GM12878 (cell line): Measurements from ENCODE around the gene ARHGEF18.

ENCODE experiments used
- CHD1 ChIP-seq: IDR thresholded peaks from 2 replicates; pipeline ENCODE4 v1.6.1; 2012; ENCODE audit warnings: low read depth, low read length, improper control_type of control experiment
- EZH2 ChIP-seq: IDR thresholded peaks from 2 replicates; pipeline ENCODE4 v1.6.1; 2012; ENCODE audit warnings: low read depth, mild to moderate bottlenecking, control low read depth, inconsistent platforms, low read length, borderline replicate concordance; ENCODE audit not compliant: control insufficient read depth
- NR2C2 ChIP-seq: IDR thresholded peaks from 2 replicates; pipeline ENCODE4 v1.6.1; 2011; ENCODE audit warnings: borderline replicate concordance, low read depth; ENCODE audit not compliant: control insufficient read depth, insufficient read length
- SIX5 ChIP-seq: IDR thresholded peaks from 2 replicates; pipeline ENCODE4 v1.6.1; 2011; ENCODE audit warnings: mild to moderate bottlenecking, low read depth, low read length, moderate library complexity; ENCODE audit not compliant: severe bottlenecking
- TF ChIP-seq, protein P1 (sequence below), 3 experiments: IDR thresholded peaks in 2 of 3; conservative IDR thresholded peaks in 1 of 3; 2 replicates each; pipeline ENCODE4 v1.5.1; 2011; ENCODE audit warnings: low read depth in 3 of 3, low read length in 3 of 3, mild to moderate bottlenecking in 3 of 3, control low read depth in 2 of 3, moderate library complexity in 2 of 3, inconsistent platforms in 1 of 3, mixed read lengths in 1 of 3; ENCODE audit not compliant: control insufficient read depth in 2 of 3, insufficient read depth in 1 of 3; ENCODE audit errors: extremely low read depth in 1 of 3

GRCh38 chr19:7377196-7377595 lies 28.5 kb downstream of the ARHGEF18 start:
- TF ChIP-seq, protein P1, sequence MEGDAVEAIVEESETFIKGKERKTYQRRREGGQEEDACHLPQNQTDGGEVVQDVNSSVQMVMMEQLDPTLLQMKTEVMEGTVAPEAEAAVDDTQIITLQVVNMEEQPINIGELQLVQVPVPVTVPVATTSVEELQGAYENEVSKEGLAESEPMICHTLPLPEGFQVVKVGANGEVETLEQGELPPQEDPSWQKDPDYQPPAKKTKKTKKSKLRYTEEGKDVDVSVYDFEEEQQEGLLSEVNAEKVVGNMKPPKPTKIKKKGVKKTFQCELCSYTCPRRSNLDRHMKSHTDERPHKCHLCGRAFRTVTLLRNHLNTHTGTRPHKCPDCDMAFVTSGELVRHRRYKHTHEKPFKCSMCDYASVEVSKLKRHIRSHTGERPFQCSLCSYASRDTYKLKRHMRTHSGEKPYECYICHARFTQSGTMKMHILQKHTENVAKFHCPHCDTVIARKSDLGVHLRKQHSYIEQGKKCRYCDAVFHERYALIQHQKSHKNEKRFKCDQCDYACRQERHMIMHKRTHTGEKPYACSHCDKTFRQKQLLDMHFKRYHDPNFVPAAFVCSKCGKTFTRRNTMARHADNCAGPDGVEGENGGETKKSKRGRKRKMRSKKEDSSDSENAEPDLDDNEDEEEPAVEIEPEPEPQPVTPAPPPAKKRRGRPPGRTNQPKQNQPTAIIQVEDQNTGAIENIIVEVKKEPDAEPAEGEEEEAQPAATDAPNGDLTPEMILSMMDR (IDR thresholded peaks at IDR 0.05 in 2 of 3, conservative IDR thresholded peaks at IDR 0.05 in 1 of 3; ENCODE audit: control insufficient read depth in 2 of 3, extremely low read depth in 1 of 3, insufficient read depth in 1 of 3, low read depth in 3 of 3, low read length in 3 of 3): no peak
- TF ChIP-seq NR2C2: no peak
- no peak for TF ChIP-seq SIX5
- no peak for TF ChIP-seq EZH2
- no peak for TF ChIP-seq CHD1
